HCT116 (cell line): Measurements from ENCODE around the gene STIM1.

ENCODE experiments used
- EZH2 ChIP-seq: fragments of 200-600 bp; sonication (generic); IDR thresholded peaks from 2 replicates; pipeline ENCODE4 v1.6.1; 2017; ENCODE audit warnings: antibody characterized with exemption, mixed run types
- RAD21 ChIP-seq: IDR thresholded peaks from 2 replicates; pipeline ENCODE4 v1.6.1; 2012; ENCODE audit warnings: low read depth, mild to moderate bottlenecking
- SIN3A ChIP-seq: IDR thresholded peaks from 2 replicates; pipeline ENCODE4 v1.6.1; 2012; ENCODE audit warnings: low read depth
- YY1 ChIP-seq: IDR thresholded peaks from 2 replicates; pipeline ENCODE4 v1.6.1; 2011; ENCODE audit warnings: low read length, low read depth, moderate library complexity, mild to moderate bottlenecking; ENCODE audit not compliant: insufficient replicate concordance; ENCODE audit errors: extremely low read depth
- ZNF274 ChIP-seq: fragments of 200-500 bp; sonication (Bioruptor generic); IDR thresholded peaks from 2 replicates; pipeline ENCODE4 v1.6.1; 2014; ENCODE audit warnings: mild to moderate bottlenecking, low read depth, low read length, inconsistent platforms
- TF ChIP-seq, protein P1 (sequence below): IDR thresholded peaks from 2 replicates; pipeline ENCODE4 v1.6.1; 2011; ENCODE audit warnings: mild to moderate bottlenecking, low read length, moderate library complexity; ENCODE audit not compliant: insufficient replicate concordance; ENCODE audit errors: extremely low read depth
- TF ChIP-seq, protein P2 (sequence below), 3 experiments: fragments of 200-600 bp in 1 of 3; sonication (generic) in 1 of 3; IDR thresholded peaks in 2 of 3; conservative IDR thresholded peaks in 1 of 3; 2 replicates each; pipeline ENCODE4 v1.5.1; 2012 to 2017; ENCODE audit warnings: low read depth in 2 of 3, low read length in 2 of 3, antibody characterized with exemption in 1 of 3, borderline replicate concordance in 1 of 3, control low read depth in 1 of 3, mild to moderate bottlenecking in 1 of 3, mixed read lengths in 1 of 3, mixed run types in 1 of 3, moderate library complexity in 1 of 3; ENCODE audit not compliant: insufficient read depth in 1 of 3

DNA sequence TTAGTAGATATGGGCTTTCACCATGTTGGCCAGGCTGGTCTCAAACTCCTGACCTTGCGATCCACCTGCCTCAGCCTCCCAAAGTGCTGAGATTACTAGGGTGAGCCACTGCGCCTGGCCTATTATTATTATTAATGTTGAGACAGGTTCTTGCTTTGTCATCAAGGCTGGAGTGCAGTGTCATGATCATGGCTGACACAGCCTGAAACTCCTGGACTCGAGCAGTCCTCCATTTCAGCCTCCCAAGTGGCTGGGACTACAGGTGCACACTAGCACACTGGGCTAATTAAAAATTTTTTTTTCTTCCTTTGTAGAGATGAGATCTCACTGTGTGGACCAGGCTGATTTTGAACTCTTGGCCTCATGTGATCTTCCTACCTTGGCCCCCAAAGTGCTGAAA, 102.0 kb downstream of the STIM1 start:
- TF ChIP-seq, protein P1, sequence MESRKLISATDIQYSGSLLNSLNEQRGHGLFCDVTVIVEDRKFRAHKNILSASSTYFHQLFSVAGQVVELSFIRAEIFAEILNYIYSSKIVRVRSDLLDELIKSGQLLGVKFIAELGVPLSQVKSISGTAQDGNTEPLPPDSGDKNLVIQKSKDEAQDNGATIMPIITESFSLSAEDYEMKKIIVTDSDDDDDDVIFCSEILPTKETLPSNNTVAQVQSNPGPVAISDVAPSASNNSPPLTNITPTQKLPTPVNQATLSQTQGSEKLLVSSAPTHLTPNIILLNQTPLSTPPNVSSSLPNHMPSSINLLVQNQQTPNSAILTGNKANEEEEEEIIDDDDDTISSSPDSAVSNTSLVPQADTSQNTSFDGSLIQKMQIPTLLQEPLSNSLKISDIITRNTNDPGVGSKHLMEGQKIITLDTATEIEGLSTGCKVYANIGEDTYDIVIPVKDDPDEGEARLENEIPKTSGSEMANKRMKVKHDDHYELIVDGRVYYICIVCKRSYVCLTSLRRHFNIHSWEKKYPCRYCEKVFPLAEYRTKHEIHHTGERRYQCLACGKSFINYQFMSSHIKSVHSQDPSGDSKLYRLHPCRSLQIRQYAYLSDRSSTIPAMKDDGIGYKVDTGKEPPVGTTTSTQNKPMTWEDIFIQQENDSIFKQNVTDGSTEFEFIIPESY = no peak
- no peak for TF ChIP-seq RAD21
- TF ChIP-seq, protein P2, sequence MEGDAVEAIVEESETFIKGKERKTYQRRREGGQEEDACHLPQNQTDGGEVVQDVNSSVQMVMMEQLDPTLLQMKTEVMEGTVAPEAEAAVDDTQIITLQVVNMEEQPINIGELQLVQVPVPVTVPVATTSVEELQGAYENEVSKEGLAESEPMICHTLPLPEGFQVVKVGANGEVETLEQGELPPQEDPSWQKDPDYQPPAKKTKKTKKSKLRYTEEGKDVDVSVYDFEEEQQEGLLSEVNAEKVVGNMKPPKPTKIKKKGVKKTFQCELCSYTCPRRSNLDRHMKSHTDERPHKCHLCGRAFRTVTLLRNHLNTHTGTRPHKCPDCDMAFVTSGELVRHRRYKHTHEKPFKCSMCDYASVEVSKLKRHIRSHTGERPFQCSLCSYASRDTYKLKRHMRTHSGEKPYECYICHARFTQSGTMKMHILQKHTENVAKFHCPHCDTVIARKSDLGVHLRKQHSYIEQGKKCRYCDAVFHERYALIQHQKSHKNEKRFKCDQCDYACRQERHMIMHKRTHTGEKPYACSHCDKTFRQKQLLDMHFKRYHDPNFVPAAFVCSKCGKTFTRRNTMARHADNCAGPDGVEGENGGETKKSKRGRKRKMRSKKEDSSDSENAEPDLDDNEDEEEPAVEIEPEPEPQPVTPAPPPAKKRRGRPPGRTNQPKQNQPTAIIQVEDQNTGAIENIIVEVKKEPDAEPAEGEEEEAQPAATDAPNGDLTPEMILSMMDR (IDR thresholded peaks at IDR 0.05 in 2 of 3, conservative IDR thresholded peaks at IDR 0.05 in 1 of 3; ENCODE audit: borderline replicate concordance in 1 of 3, insufficient read depth in 1 of 3, low read depth in 2 of 3, low read length in 2 of 3) = no peak
- no peak for TF ChIP-seq SIN3A
- no peak for TF ChIP-seq ZNF274
- TF ChIP-seq EZH2 = no peak
- no peak for TF ChIP-seq YY1
